T-helper 1 cell treated with Interleukin-12 subunit alpha and Interleukin-12 subunit beta and Interleukin-4 antibody, amounts not matched to agents 30 μg/mL and 1 μg/mL, for 36 hours (primary cell): ENCODE measurements around the gene LTN1.
"Not testable (repeated sequence)": the region's sequence is repeated elsewhere in the genome, so short reads cannot be mapped to it uniquely, and the experiment has no call there.

ENCODE experiments used
- H3K27ac Mint-ChIP-seq: one replicate; pipeline ENCODE4 v1.8.0; 2021; ENCODE audit warnings: mild to moderate bottlenecking, mixed read lengths
- H3K27me3 Mint-ChIP-seq: one replicate; pipeline ENCODE4 v1.8.0; 2021; ENCODE audit warnings: low read depth, mixed read lengths
- H3K36me3 Mint-ChIP-seq: one replicate; pipeline ENCODE4 v1.8.0; 2021; ENCODE audit warnings: low read depth, mixed read lengths
- H3K4me1 Mint-ChIP-seq: one replicate; pipeline ENCODE4 v1.8.0; 2021; ENCODE audit warnings: low read depth, mixed read lengths
- H3K4me3 Mint-ChIP-seq: one replicate; pipeline ENCODE4 v1.8.0; 2021; ENCODE audit warnings: mild to moderate bottlenecking, moderate library complexity, mixed read lengths
- H3K9me3 Mint-ChIP-seq: one replicate; pipeline ENCODE4 v1.8.0; 2021; ENCODE audit warnings: mixed read lengths

Gene LTN1

GRCh38 chr21:29007135-29007534 is 14.5 kb upstream of the LTN1 start:
- no peak overlapping the region for H3K4me3 Mint-ChIP-seq
- H3K9me3 Mint-ChIP-seq, result no peaks in the 10 kb centered on the region
- no peak overlapping the region for H3K27ac Mint-ChIP-seq
- no peaks in the 10 kb centered on the region for H3K27me3 Mint-ChIP-seq
- H3K36me3 Mint-ChIP-seq, result peaks cover 3% of the 10 kb centered on the region
- H3K4me1 Mint-ChIP-seq, result peaks cover 6% of the 10 kb centered on the region

GRCh38 chr21:29005696-29006095 is 13.0 kb upstream of the LTN1 start:
- Mint-ChIP-seq H3K4me1 (peaks cover 10% of the 10 kb centered on the region), H3K27me3 (no peaks in the 10 kb centered on the region), H3K36me3 (peaks cover 3% of the 10 kb centered on the region), H3K9me3 (no peaks in the 10 kb centered on the region), H3K4me3 (no peak overlapping the region), H3K27ac (no peak overlapping the region)

DNA sequence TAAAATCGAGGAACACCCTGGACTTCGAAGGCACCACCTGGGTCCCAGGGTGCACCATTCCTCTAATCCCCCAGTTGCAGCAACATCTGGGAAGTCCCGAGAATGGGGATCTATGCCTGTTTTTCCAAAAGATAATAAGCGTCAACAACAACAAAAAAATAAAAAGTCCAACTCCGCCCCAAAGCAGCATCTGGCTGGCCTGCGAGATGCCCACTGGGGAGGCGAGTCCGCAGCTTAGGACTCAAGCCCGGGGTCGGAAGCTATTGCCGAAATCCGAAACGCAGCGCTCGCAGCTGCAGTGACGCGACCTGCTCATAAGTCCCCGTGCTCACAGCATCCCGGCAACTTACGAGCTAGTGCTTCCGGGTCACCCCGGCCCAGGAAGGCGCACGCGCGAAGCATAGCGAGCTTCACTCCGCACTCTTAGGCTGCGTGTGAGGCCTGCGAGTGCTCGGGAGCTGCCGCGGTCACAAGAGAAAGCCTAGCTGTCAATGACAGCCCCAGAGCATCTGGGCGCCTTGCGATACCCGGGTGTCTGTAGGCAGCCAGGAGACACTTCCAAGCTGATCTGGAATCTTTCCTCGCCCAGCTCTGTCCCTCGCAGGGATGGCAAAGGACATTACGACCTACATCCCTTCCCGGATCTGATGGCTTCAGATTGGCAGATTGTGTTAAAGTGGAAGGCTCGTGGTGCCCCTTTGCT is 9.9 kb upstream of the LTN1 start:
- Mint-ChIP-seq H3K4me1 (peaks cover 10% of the 10 kb centered on the region), H3K27me3 (no peaks in the 10 kb centered on the region), H3K27ac (peak overlapping the region; percentile 94), H3K4me3 (peak overlapping the region; percentile 88), H3K36me3 (peaks cover 2% of the 10 kb centered on the region), H3K9me3 (no peaks in the 10 kb centered on the region)

DNA sequence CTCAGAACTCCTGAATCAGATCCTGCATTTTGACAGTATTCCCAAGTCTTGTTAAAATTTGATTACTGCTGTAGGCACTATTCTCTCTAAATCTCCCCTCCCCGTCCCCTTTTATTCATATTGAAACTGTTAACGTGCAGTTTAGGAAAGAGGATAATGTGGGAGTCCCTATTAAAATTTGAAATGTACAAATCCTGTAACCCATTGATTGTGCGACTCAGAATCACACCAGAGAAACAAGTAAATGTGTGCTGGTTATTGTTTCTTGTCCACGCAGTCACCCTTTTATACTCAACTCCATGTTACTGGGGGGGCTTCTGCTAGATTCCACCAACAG is 584 bp upstream of the LTN1 start:
- Mint-ChIP-seq H3K4me3 (peak overlapping the region; percentile 97), H3K27ac (peak overlapping the region; percentile 98), H3K27me3 (no peaks in the 10 kb centered on the region), H3K36me3 (peaks cover 4% of the 10 kb centered on the region), H3K9me3 (no peaks in the 10 kb centered on the region), H3K4me1 (peaks cover 27% of the 10 kb centered on the region)

GRCh38 chr21:28991861-28992525 is 684 bp downstream of the LTN1 start:
- Mint-ChIP-seq H3K4me3 (peak overlapping the region; percentile 97), H3K36me3 (peaks cover 4% of the 10 kb centered on the region), H3K27me3 (no peaks in the 10 kb centered on the region), H3K9me3 (no peaks in the 10 kb centered on the region), H3K4me1 (peaks cover 27% of the 10 kb centered on the region), H3K27ac (peak overlapping the region; percentile 98)

DNA sequence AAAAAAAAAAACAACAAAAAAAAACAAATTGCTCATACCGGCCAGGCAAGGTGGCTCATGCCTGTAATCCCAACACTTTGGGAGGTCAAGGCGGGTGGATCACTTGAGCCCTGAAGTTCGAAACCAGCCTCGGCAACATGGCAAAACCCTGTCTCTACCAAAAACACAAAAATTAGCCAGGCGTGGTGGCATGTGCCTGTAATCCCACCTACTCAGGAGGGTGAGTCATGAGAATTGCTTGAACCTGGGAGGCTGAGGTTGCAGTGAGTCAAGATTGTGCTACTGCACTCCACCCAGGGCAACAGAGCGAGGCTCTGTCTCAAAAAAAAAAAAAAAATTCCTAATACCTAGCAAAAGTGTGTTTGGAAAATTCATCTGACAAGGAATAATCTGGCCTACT is 4.5 kb downstream of the LTN1 start:
- Mint-ChIP-seq H3K4me1 (peaks cover 27% of the 10 kb centered on the region), H3K36me3 (peaks cover 17% of the 10 kb centered on the region)
- H3K4me3 Mint-ChIP-seq, H3K27me3 Mint-ChIP-seq, H3K27ac Mint-ChIP-seq, H3K9me3 Mint-ChIP-seq: not testable (repeated sequence)

- H3K36me3 Mint-ChIP-seq, result peaks cover 20% of the 10 kb centered on the region
- H3K4me3 Mint-ChIP-seq, result no peak overlapping the region
- peaks cover 21% of the 10 kb centered on the region for H3K4me1 Mint-ChIP-seq
- H3K27ac Mint-ChIP-seq, result no peak overlapping the region
- no peaks in the 10 kb centered on the region for H3K9me3 Mint-ChIP-seq
- H3K27me3 Mint-ChIP-seq, result no peaks in the 10 kb centered on the region
These were observed 6.0 kb downstream of the LTN1 start for GRCh38 chr21:28986677-28987076.

DNA sequence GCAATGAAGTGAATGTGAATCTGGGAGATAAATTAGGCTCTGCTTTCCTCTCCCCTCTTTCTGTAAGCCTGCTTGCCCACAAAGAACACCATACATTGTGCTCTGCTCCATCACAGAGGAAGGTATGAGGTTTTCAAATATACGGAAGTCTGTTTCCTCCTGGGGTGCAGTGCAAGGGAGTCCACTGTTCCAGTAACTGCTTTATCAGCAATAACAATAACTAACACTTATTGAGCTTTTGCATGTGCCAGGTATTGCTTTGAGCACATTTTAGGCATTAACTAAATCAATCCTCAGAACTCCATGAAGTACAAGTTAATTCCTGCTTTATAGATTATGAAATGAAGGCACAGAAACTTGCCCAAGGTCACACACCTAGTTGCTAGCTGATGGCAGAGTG is 10.0 kb downstream of the LTN1 start:
- Mint-ChIP-seq H3K36me3 (peaks cover 39% of the 10 kb centered on the region), H3K27me3 (no peaks in the 10 kb centered on the region), H3K9me3 (no peaks in the 10 kb centered on the region), H3K27ac (no peak overlapping the region), H3K4me3 (no peak overlapping the region), H3K4me1 (peaks cover 5% of the 10 kb centered on the region)

- peaks cover 39% of the 10 kb centered on the region for H3K36me3 Mint-ChIP-seq
- peaks cover 9% of the 10 kb centered on the region for H3K4me1 Mint-ChIP-seq
- H3K4me3 Mint-ChIP-seq, result no peak overlapping the region
- H3K27ac Mint-ChIP-seq, result no peak overlapping the region
- no peaks in the 10 kb centered on the region for H3K9me3 Mint-ChIP-seq
- H3K27me3 Mint-ChIP-seq, result no peaks in the 10 kb centered on the region
These were observed 13.6 kb downstream of the LTN1 start for GRCh38 chr21:28979092-28979491.

GRCh38 chr21:28975397-28975796 is 17.3 kb downstream of the LTN1 start:
- Mint-ChIP-seq H3K9me3 (no peaks in the 10 kb centered on the region), H3K27ac (no peak overlapping the region), H3K36me3 (peaks cover 37% of the 10 kb centered on the region), H3K4me1 (peaks cover 7% of the 10 kb centered on the region), H3K27me3 (no peaks in the 10 kb centered on the region), H3K4me3 (no peak overlapping the region)

GRCh38 chr21:28974531-28975227 is 18.0 kb downstream of the LTN1 start:
- Mint-ChIP-seq H3K4me3 (no peak overlapping the region), H3K4me1 (peaks cover 7% of the 10 kb centered on the region), H3K27ac (no peak overlapping the region), H3K27me3 (no peaks in the 10 kb centered on the region), H3K9me3 (no peaks in the 10 kb centered on the region), H3K36me3 (peaks cover 39% of the 10 kb centered on the region)

- H3K36me3 Mint-ChIP-seq, result peaks cover 38% of the 10 kb centered on the region
- H3K4me1 Mint-ChIP-seq, result peaks cover 4% of the 10 kb centered on the region
These were observed 20.3 kb downstream of the LTN1 start for GRCh38 chr21:28972398-28972797.

DNA sequence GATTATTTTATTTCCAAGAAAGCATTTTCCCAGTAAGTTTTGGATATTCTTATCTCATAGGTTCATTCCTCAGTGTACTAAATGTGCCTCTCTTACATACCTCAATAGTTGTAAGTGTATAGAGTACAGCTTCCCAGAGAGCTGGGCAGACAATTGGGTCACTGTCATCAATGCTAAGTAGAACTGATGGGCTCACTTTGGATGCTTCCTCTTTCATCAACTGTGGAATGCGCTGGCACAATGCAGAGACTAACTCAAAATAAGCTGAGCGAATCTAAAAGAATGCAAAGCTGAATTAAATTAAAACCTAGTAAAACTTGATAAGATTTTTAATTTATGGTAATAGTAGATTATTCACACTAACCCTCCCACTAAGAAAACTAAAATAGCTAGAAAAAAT is 21.5 kb downstream of the LTN1 start:
- H3K4me1 Mint-ChIP-seq, result peaks cover 4% of the 10 kb centered on the region
- H3K9me3 Mint-ChIP-seq, result no peaks in the 10 kb centered on the region
- no peaks in the 10 kb centered on the region for H3K27me3 Mint-ChIP-seq
- H3K4me3 Mint-ChIP-seq, result no peak overlapping the region
- H3K27ac Mint-ChIP-seq, result no peak overlapping the region
- peaks cover 46% of the 10 kb centered on the region for H3K36me3 Mint-ChIP-seq

More at GRCh38 chr21:28972398-28972797, 20.3 kb downstream of the LTN1 start:
- Mint-ChIP-seq H3K9me3 (no peaks in the 10 kb centered on the region), H3K27me3 (no peaks in the 10 kb centered on the region), H3K27ac (no peak overlapping the region), H3K4me3 (no peak overlapping the region)

DNA sequence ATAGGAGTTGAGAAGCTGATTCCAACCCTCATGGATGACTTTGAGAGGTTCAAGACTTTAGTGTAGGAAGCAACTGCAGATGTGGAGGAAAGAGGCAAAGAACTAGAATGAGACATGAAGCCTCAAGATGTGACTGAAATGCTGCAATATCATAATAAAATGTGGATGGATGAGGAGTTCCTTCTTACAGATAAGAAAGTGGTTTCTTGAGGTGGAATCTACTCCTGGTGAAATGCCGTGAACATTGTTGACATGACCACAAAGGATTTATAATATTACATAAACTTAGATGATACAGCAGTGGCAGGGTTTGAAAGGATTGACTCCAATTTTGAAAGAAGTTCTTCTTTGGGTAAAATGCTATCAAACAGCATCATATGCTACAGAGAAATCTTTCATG is 28.8 kb downstream of the LTN1 start:
- Mint-ChIP-seq H3K27ac (no peak overlapping the region), H3K9me3 (no peaks in the 10 kb centered on the region), H3K36me3 (peaks cover 41% of the 10 kb centered on the region), H3K4me1 (no peaks in the 10 kb centered on the region), H3K27me3 (no peaks in the 10 kb centered on the region), H3K4me3 (no peak overlapping the region)

- Mint-ChIP-seq H3K4me1 (no peaks in the 10 kb centered on the region), H3K4me3 (no peak overlapping the region), H3K36me3 (peaks cover 44% of the 10 kb centered on the region), H3K27me3 (no peaks in the 10 kb centered on the region), H3K9me3 (no peaks in the 10 kb centered on the region), H3K27ac (no peak overlapping the region)
These were observed 30.2 kb downstream of the LTN1 start for GRCh38 chr21:28962465-28962864.
